ENCODE measurements around the gene ETFB.

ETFB gene

DNA sequence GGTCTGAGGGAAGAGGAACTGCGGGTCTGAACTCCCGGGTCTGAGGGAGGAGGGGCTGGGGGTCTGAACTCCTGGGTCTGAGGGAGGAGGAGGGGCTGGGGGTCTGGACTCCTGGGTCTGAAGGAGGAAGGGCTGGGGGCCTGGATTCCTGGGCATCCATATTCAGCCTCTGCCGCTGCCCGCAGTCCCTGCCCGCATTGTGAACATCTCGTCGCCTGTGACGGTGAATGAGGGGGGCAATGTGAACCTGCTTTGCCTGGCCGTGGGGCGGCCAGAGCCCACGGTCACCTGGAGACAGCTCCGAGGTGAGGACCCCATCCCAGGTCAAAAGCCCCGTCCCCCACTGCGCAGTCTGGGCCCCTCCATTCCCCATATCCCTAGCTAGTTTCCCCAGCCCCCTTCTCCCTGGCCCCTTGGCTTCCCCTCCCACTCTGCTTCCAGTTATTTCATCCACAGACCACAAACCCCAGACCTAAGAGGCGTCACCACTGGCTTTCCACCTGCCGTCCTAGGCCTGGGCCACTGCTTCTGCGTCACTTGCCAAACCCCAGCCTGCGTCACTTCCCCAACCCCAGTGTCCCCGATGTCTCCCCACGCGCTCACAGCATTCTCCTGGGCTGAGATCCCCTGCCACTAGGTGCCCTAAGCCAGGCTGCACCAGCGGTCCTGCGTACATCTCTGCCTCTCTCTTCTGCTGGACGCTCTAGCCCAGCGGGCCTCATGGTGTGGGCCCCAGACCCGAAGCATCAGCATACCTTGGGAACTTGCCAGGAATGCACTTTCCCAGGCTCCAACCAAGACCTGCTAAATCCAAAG is 40.8 kb downstream of the ETFB start:
- DNase-seq, result no peak

- DNase-seq, result no peak
These were observed 42.1 kb downstream of the ETFB start for GRCh38 chr19:51324167-51324481.

GRCh38 chr19:51323481-51324166 is 42.6 kb downstream of the ETFB start:
- DNase-seq, result no peak

DNA sequence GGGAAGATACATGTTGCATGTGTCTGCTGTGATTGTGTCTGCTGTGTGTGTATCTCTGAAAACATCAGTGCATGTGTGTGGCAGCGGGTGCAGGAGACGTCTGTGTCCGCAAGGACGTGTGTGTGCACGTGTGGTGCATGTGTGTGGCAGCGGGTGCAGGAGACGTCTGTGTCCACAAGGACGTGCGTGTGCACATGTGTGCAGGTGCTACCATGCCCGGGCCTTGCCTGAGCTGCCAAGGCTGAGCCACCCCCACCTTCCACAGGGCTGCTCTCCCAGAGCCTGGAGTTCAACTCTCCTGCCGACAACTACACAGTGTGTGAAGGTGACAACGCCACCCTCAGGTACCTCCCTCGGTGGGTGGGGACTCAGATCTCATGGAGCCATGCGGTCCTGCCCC is 44.4 kb downstream of the ETFB start:
- no peak for DNase-seq

DNA sequence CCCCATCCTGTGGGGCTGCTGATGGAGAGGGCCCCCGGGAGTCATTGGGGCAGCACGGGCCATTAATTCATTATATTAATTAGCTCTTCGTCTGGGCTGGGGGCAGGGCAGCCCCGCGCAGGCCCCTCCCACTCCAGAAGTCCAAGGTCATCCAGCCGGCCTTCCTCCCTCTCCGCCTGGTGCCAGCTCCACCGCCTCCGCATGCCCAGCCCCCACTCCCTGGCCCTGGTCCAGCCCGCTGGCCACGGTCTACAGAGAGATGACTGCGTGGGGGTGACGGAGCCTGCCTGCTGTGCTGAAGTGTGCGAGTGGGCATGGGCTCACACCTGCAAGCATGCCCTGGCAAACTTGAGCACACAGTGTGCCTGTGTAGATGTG is 45.9 kb downstream of the ETFB start:
- DNase-seq, result no peak

DNA sequence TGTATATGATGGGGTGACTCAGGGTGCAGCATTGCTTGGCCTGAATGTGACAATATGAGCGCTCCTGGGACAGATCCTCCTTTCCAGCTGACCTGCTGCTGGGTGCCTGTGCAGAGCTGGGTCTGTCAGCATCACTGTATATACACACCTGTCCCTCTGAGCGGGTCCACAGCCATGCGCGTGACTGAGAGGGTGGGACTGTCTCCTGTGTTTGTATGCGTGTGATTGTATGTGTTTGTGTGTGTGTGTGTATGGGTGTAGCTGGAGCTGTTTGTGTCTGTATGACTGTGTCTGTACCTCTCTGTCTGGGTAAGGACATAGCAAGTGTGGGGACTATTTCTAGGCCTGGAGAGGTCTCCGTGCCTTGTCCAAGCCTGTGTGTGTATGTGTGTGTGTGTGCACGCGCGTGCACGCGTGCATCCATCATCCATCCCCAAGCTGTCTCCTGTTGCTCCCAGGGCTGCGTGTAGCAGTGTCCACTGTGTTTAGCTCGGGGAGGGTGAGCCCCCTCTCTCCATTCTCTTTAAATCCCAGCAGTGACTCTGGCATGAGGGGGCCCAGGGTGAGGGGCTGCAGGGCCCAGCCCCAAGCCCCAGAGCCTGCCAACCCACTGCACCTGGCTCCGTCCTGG is 46.4 kb downstream of the ETFB start:
- no peak for DNase-seq

- DNase-seq, result no peak
These were observed 47.2 kb downstream of the ETFB start for GRCh38 chr19:51318687-51319648.

DNA sequence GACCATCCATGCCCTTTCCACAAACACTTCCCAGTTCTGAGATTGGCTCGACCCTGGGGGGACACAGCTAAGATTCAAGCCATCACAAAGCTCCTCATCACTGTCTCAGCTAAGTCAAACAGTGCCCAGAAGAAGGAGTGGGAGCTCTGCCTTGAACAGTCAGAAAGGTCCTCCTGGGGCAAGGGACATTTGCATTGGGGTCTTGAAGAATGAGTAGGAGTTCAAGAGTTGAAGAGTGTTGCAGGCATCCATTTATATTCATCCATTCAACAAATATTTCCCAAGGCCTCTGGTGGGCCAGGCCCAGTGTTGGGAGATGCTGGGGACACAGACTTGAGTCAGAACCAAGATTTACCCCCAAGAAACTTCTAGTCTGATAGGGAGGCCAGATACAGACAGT is 48.2 kb downstream of the ETFB start:
- no peak for DNase-seq

DNA sequence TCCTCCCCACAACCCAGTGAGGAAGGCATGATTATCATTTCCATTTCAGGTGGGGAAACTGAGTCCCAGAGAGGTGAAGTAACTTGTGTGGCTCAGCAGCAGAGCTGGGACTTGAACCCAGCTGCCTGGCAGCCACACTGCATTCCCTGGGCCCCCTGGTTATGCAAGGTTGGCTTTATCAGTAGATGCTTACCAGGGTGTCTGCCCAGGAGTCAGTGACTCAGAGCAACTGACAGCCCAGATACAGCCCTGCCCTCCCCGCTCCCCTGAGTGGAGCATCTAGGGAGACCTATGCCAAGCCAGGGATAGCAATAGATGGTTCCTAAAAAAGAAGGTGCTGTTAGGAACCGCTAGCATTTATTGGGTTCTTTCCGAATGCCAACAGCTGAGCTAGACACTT is 48.8 kb downstream of the ETFB start:
- DNase-seq, result no peak

- DNase-seq, result no peak
These were observed 49.5 kb downstream of the ETFB start for GRCh38 chr19:51316688-51317087.

DNA sequence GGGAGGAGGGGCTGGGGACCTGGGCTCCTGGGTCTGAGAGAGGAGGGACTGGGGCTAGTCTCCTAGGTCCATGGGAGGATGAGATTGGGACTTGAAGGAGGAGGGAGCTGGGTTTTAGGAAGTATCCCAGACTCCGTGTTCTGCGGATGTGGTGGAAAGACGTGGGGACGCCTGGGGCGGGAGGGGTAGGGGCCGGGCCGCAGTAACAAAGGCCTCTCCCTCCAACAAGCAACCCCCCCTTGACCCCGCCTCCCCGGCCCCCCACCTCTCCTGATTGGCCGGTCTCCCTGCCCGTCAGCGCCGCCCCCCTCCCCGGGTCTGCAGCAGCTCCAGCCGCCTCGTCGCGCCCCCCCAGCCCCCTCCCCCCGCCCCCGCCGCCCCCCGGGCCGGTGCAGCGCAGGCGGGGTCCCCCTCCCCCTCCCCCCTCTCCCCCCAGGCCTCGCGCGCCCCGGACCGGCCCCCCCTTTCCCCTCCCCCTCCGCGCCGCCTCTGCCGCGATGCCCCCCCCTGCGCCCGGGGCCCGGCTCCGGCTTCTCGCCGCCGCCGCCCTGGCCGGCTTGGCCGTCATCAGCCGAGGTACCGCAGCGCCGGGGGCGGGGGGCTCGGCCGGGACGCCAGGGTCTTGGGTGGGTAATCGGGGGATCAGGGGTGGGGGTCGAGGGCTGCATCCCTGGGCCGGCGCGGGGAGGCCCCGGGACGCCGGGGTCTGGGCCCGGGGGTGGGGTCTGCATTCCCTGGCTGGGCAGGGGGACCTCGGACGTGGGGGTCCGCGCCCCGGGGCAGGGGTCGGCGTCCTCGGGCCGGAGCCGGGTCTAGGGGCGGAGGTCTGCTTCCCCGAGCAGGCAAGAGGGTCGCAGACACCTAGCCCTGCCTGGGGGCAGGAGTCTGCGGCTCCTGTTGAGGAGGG is 54.6 kb downstream of the ETFB start, which contains the start of gene IGLON5:
TSS of gene IGLON5 (plus strand) at position 294 of the 907 bp plus-strand sequence. CDS start at position 498, 204 bp downstream.
- DNase-seq, result no peak

- no peak for DNase-seq
These were observed 60.7 kb downstream of the ETFB start for GRCh38 chr19:51305479-51305878.

DNA sequence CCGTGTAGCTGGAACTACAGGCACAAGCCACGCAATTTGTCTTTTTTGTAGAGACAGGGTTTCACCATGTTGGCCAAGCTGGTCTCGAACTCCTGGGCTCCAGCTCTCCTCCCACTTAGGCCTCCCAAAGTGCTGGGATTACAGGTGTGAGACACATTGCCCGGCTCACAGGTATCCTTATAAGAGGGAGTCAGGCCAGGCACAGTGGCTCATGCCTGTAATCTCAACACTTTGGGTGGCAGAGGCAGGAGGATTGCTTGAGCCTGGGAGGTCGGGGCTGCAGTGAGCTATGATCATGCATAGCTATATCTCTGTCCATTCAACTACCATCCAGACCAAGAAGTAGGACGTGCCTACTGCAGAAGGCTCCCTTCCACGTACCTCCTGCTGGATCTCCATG is 64.9 kb downstream of the ETFB start:
- DNase-seq, result no peak

DNA sequence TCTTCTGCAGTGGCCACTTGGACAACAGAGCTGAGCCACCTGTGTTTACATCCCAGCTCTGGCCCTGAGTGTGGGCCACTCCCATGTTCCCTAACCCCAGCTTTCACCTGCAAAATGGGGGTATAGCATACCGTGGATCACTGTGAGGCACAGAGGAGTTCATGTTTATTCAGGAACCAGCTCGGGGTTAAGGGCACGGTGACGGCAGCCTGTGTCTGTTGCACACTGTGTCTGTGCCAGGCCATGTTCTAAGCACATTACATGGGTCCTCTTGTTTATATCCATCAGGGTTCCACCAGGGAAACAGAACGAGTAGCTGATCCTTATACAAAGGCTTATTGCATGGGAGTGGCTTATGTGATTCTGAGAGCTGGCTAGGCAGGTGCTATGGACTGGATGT is 68.8 kb downstream of the ETFB start:
- no peak for DNase-seq

GRCh38 chr19:51296336-51297093 is 69.7 kb downstream of the ETFB start:
- no peak for DNase-seq

DNA sequence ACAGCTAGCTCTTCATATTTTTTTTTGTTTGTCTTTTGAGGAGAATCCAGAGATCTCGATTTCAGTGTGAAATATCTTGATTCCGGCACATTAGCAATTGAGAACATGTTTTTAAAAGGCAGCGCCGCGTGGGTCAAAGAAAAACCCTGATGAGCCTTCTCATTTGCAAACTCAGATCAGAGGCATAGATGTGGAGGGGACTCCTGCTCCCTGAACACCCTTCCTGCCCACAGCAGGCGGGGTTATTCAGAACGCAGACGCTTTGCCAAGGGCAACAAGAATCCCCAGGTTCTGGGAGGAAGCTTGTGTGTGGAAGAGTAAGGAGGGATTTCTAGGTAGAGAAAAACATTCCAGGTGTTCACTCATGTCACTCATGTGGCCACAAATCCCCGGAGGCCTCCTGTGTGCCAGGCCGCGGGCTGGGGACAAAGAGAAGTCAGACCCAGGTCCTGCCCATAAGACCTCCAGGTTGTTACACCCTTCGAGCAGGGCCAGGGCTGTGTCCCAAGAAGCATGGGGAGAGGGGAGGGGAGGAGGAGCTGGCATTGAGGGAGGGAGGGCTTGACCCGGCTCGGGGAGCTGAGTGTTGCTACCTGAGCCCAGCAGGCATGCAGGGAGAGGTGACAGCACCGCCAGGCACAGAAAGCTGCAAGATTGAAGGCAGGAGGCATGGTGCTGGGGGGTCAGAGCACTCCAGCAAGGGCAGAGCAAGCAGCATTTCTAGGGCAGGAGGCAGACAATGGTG is 70.6 kb downstream of the ETFB start:
- no peak for DNase-seq
